ENCODE data around the gene OBP2A.
"Not testable (repeated sequence)": the region's sequence is repeated elsewhere in the genome, so short reads cannot be mapped to it uniquely, and the experiment has no call there.

OBP2A gene

DNA sequence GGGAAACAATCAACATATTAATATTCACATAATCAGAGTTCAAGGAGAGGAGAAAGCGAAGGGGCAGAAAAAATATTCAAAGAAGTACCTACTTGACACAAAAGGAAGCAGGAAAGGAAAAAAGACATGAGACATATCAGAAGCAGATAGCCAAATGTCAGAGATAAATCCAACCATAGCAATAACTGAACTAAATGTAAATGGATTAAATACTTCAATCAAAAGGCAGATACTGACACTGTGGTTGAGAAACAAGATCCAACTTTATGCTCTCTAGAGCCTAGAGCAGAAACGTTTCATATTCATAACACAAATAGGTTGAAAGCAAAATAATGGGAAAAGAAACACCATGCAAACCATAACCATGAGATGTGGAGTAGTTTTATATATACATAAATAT is 36.5 kb upstream of the OBP2A start:
- no peak overlapping the region for H3K4me2 ChIP-seq
- no peak overlapping the region for H3K4me3 ChIP-seq (IDR thresholded peaks at IDR 0.05; ENCODE audit: insufficient read depth, low read depth, low read length)
- peaks cover 41% of the 10 kb centered on the region for H3K27me3 ChIP-seq (ENCODE audit: insufficient read depth, low read depth)
- no peaks in the 10 kb centered on the region for H3K36me3 ChIP-seq (ENCODE audit: insufficient read depth)
- H3K4me1 ChIP-seq (ENCODE audit: low read depth, poor library complexity, severe bottlenecking) = no peaks in the 10 kb centered on the region
- no peaks in the 10 kb centered on the region for H3K79me2 ChIP-seq (ENCODE audit: insufficient read depth, low read depth)
- no peaks in the 10 kb centered on the region for H4K20me1 ChIP-seq (ENCODE audit: insufficient read depth)
- no peak overlapping the region for H3K9ac ChIP-seq
- no peak overlapping the region for H3K27ac ChIP-seq
- TF ChIP-seq, protein P1, sequence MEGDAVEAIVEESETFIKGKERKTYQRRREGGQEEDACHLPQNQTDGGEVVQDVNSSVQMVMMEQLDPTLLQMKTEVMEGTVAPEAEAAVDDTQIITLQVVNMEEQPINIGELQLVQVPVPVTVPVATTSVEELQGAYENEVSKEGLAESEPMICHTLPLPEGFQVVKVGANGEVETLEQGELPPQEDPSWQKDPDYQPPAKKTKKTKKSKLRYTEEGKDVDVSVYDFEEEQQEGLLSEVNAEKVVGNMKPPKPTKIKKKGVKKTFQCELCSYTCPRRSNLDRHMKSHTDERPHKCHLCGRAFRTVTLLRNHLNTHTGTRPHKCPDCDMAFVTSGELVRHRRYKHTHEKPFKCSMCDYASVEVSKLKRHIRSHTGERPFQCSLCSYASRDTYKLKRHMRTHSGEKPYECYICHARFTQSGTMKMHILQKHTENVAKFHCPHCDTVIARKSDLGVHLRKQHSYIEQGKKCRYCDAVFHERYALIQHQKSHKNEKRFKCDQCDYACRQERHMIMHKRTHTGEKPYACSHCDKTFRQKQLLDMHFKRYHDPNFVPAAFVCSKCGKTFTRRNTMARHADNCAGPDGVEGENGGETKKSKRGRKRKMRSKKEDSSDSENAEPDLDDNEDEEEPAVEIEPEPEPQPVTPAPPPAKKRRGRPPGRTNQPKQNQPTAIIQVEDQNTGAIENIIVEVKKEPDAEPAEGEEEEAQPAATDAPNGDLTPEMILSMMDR (conservative IDR thresholded peaks at IDR 0.05; ENCODE audit: low read depth, low read length) = no peak
- no peak overlapping the region for H2AFZ ChIP-seq (ENCODE audit: low read depth)

DNA sequence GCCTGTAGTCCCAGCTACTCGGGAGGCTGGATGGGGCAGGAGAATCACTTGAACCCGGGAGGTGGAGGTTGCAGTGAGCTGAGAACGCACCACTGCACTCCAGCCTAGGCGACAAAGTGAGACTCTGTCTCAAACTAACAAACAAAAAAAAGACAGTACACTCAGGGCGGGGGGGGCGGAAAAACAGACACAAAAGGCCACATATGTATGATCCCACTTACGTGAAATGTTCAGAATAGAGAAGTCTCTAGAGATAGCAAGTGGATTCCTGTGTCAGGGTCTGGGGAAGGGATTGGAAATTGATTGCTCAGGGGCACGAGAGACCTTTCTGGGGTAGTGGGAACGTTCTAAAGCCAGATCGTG is 33.7 kb upstream of the OBP2A start:
- Histone ChIP-seq H3K4me1 (ENCODE audit: low read depth, poor library complexity, severe bottlenecking) (no peaks in the 10 kb centered on the region), H3K27ac (no peak overlapping the region), H3K79me2 (ENCODE audit: insufficient read depth, low read depth) (no peaks in the 10 kb centered on the region), H3K9ac (no peak overlapping the region), H3K36me3 (ENCODE audit: insufficient read depth) (no peaks in the 10 kb centered on the region), H4K20me1 (ENCODE audit: insufficient read depth) (no peaks in the 10 kb centered on the region), H3K4me2 (no peak overlapping the region), H3K4me3 (IDR thresholded peaks at IDR 0.05; ENCODE audit: insufficient read depth, low read depth, low read length) (no peak overlapping the region), H3K27me3 (ENCODE audit: insufficient read depth, low read depth) (peaks cover 67% of the 10 kb centered on the region), H2AFZ (ENCODE audit: low read depth) (no peak overlapping the region)
- TF ChIP-seq, protein P1 (conservative IDR thresholded peaks at IDR 0.05; ENCODE audit: low read depth, low read length) = no peak

DNA sequence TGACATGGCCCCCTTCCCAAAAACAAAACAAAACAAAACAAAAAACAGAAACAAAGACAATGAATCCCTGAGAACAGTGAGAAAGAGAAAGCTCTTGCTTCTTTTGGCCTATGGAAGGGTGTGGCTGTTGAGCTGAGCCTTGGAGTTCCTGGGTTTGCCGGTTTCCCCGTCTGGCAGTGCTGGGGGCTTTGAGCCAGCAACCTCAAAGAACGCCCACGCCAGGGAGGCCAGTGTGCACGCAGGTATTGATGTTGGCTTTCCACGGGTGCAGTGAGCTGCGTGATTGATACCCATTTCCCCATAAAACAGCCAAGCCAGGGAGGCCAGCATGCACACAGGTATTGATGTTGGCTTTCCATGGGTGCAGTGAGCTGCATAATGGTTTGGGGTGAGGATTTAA is 33.0 kb upstream of the OBP2A start:
- Histone ChIP-seq H3K4me2 (no peak overlapping the region), H3K36me3 (ENCODE audit: insufficient read depth) (no peaks in the 10 kb centered on the region), H3K27me3 (ENCODE audit: insufficient read depth, low read depth) (peaks cover 72% of the 10 kb centered on the region), H3K4me1 (ENCODE audit: low read depth, poor library complexity, severe bottlenecking) (no peaks in the 10 kb centered on the region), H3K79me2 (ENCODE audit: insufficient read depth, low read depth) (no peaks in the 10 kb centered on the region), H3K27ac (no peak overlapping the region), H3K9ac (no peak overlapping the region), H2AFZ (ENCODE audit: low read depth) (no peak overlapping the region), H3K4me3 (IDR thresholded peaks at IDR 0.05; ENCODE audit: insufficient read depth, low read depth, low read length) (no peak overlapping the region), H4K20me1 (ENCODE audit: insufficient read depth) (no peaks in the 10 kb centered on the region)
- TF ChIP-seq, protein P1 (conservative IDR thresholded peaks at IDR 0.05; ENCODE audit: low read depth, low read length) = no peak

DNA sequence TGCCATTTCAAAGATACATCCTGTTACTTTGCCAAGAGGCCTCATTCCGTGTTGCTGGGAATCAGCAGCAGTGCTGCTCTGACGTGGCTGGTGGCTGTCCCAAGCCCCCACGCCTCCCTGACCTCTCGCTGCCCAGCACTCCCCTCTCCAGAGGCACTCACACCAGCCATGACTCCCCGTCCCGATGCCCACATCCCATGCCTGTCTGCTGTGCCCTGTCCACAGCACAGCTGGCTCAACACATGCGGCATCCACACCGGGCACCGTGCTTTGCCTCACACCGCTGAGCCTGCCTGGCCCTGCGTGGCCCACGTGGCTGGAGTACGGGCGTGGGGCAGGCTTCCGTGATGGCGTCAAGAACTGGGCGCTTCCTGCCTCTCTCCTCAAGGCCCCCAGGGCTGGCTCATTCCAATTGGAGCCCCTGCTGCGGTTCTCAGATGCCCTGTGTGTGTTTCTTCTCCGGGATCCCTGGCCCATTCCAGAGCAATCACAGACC is 32.5 kb upstream of the OBP2A start:
- Histone ChIP-seq H3K36me3 (ENCODE audit: insufficient read depth) (no peaks in the 10 kb centered on the region), H3K27me3 (ENCODE audit: insufficient read depth, low read depth) (peaks cover 77% of the 10 kb centered on the region), H3K27ac (no peak overlapping the region), H3K9ac (no peak overlapping the region), H3K4me3 (IDR thresholded peaks at IDR 0.05; ENCODE audit: insufficient read depth, low read depth, low read length) (no peak overlapping the region), H3K79me2 (ENCODE audit: insufficient read depth, low read depth) (no peaks in the 10 kb centered on the region), H4K20me1 (ENCODE audit: insufficient read depth) (no peaks in the 10 kb centered on the region), H3K4me1 (ENCODE audit: low read depth, poor library complexity, severe bottlenecking) (no peaks in the 10 kb centered on the region), H3K4me2 (no peak overlapping the region), H2AFZ (ENCODE audit: low read depth) (no peak overlapping the region)
- TF ChIP-seq, protein P1 (conservative IDR thresholded peaks at IDR 0.05; ENCODE audit: low read depth, low read length) = no peak

DNA sequence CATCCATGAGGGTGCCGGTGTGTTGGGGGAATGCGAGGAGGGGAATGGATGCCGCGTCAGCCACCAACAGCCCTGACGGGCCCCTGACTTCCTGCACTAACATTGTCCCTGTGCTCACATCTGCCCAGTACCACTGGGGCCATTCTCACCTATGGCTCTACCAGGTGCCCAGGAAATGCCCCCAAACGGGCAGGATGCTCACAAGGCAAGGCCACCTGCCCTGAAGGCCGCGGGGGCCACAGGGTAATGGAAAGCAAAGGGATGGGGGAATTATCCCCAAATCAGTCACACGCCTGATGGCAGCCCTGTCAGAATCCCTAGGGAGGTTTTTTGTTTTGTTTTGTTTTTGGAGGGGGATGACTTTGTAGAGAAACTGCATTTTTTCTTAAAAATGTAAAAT is 32.0 kb upstream of the OBP2A start:
- not testable (repeated sequence) for H3K79me2 ChIP-seq (ENCODE audit: insufficient read depth, low read depth); H4K20me1 ChIP-seq (ENCODE audit: insufficient read depth); H3K4me2 ChIP-seq; H3K36me3 ChIP-seq (ENCODE audit: insufficient read depth); H3K4me1 ChIP-seq (ENCODE audit: low read depth, poor library complexity, severe bottlenecking); H2AFZ ChIP-seq (ENCODE audit: low read depth); H3K9ac ChIP-seq; H3K4me3 ChIP-seq (IDR thresholded peaks at IDR 0.05; ENCODE audit: insufficient read depth, low read depth, low read length); H3K27ac ChIP-seq
- H3K27me3 ChIP-seq (ENCODE audit: insufficient read depth, low read depth) = peaks cover 78% of the 10 kb centered on the region
